GM18520 (cell line): ENCODE measurements around the gene TMC7.
"Not testable (repeated sequence)": the region's sequence is repeated elsewhere in the genome, so short reads cannot be mapped to it uniquely, and the experiment has no call there.

ENCODE experiments used
- ATAC-seq: cut with Tn5 transposase; IDR thresholded peaks from one replicate; pipeline ENCODE4 v1.9.1; 2021; ENCODE audit not compliant: unreplicated experiment

Gene TMC7

GRCh38 chr16:18975109-18975508 is 8.6 kb upstream of the TMC7 start:
- no peak for ATAC-seq

- no peak for ATAC-seq
Observed at GRCh38 chr16:18979936-18980335, 3.8 kb upstream of the TMC7 start.

DNA sequence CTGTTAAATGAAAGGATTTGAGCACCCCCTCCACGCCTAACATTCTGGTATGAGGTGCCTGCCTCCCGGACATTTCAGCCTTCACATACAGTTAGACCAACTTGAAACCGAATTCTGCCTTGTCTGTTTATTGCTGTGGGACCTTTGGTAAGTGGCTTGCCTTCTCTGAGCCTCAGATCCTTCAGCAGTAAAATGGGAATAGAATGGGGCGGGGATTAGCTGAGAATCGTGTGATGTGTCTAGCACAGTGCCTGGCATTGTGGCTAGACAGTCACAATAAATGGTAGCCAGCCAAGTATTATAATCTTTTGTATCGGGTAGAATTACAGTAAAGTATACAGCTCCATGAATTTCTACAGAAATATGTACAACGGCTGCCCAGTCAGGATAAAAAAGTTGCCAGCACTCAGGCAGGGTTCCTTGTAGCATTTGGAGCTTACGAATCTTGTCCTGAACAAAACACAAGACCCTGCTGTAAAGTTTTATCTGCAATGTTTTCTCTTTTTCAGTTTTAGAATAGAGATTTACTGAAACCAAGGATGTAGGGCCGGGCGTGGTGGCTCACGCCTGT is 786 bp downstream of the TMC7 start:
- ATAC-seq: no peak

DNA sequence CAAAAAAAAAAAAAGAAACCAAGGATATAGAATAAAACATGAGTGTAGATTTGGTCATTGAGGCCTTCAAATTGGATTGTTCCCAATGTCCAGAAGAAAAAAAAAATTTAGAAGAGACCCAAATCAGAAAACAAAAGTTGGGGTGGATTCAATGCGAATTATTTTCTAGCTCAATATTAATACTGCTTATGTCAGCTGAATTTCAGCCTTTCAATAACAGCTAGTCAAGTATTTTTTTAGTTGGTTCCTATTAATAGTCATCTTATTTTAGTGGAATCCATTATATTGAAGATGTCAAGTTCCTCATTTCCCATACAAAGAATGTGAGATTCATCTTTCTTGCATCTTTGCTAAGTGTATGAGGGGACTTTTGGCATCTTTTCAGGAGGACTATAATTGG is 1.5 kb downstream of the TMC7 start:
- not testable (repeated sequence) for ATAC-seq

- ATAC-seq: not testable (repeated sequence)
Observed at GRCh38 chr16:18991731-18992130, 8.0 kb downstream of the TMC7 start.

- not testable (repeated sequence) for ATAC-seq
Observed at GRCh38 chr16:18993531-18993930, 9.8 kb downstream of the TMC7 start.

GRCh38 chr16:18994181-18994580 is 10.4 kb downstream of the TMC7 start:
- not testable (repeated sequence) for ATAC-seq

GRCh38 chr16:18995406-18995805 is 11.7 kb downstream of the TMC7 start:
- ATAC-seq: not testable (repeated sequence)

- ATAC-seq: not testable (repeated sequence)
Observed at GRCh38 chr16:18996536-18996935, 12.8 kb downstream of the TMC7 start.

DNA sequence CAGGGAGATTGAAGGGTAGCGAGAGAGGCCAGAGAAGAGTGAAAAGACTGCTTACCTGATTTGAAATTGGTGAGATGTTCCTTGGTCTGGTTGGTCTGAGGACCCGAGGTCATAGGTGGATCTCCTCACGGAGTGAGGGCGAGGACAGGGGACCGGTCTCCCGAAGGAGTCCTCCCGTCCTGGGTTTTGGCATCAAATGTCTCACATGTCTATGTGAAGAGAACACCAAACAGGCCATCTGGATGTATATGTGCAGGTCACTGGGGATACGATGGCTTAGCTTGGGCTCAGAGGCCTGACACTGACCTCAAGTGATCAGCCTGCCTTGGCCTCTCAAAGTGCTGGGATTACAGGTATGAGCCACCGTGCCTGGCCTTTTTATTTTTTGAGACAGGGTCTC is 13.3 kb downstream of the TMC7 start:
- ATAC-seq: not testable (repeated sequence)

DNA sequence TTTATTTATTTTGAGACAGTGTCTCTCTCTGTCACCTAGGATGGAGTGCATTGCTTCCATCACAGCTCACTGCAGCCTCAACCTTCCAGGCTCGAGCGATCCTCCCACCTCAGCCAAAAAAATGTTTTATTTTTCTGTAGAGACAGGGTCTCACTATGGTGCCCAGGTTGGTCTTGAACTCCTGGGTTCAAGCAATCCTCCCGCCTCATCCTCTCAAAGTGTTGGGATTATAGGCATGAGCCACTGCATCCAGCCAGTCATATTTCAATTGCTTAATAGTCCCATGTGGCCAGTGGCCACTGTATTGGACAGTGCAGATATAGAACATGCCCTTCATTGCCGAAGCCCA is 15.3 kb downstream of the TMC7 start:
- no peak for ATAC-seq

DNA sequence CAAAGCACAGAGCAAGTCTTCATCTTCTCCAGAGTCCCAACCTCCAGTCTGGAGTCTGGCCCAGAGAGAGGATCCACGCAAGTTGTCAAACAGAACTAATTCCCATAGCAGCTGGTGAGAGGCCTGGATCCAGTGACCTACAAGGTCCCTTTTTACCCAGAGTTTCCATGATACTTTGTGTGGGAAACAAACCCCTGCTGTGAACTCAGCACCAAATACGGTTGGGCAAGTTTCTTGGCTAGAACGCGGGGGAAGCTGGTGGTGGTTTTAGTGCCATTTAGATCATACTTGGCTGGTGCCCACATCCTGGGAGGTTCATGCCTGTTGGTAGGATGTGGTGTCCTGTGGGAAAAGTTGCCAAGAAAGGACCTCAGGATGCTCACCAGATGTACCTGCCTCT is 18.1 kb downstream of the TMC7 start:
- ATAC-seq: no peak

DNA sequence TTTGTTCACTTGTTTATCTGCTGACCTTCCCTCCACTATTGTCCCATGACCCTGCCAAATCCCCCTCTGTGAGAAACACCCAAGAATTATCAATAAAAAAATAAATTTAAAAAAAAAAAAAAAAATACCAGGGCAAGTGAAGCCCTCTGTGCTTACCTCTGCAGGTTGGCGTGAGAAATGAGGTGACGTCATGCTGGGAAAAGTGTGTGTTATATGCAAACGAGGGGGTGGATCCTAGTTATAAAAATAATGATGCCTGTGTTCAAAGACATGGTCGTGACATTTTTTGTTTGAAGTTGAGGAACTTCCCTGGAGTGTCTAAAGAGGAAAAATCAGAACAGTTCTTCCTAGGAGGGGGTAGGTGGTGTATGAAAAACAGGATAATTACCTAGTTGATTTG is 20.2 kb downstream of the TMC7 start:
- ATAC-seq: no peak

- ATAC-seq: no peak
Observed at GRCh38 chr16:19005561-19006445, 22.1 kb downstream of the TMC7 start.

DNA sequence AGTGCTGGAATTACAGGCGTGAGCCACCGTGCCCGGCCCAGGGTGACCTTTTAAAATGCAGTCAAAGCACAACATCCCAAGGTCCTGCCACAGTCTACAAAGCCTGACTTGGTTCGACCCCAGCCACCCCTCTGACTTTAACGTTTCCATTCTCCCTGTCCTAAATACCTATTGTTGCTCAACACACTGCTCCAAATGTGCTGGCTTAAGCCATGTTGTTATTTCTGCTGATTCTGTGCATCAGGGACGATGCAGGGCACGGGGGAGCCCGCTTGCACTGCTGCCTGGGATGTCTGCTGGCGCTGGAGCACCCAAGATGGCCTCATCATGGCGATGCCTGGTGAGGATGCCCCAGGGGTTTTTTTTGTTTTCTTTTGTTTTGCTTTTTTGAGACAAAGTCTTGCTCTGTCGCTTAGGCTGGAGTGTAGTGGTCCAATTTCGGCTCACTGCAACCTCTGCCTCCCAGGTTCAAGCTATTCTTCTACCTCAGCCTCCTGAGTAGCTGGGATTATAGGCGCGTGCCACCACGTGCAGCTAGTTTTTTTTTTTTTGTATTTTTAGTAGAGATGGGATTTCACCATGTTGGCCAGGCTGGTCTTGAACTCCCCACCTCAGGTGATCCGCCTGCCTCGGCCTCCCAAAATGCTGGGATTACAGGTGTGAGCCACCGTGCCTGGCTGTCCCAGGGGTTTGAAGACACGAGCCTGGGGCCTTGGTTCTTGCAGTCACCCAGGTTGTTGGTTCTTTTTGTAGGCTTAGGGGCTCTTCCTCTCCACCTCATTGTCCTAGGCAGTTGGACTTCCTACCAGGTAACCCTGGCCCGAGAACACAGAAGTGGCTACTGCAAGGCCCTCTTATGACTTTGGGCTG is 22.9 kb downstream of the TMC7 start:
- ATAC-seq: no peak

DNA sequence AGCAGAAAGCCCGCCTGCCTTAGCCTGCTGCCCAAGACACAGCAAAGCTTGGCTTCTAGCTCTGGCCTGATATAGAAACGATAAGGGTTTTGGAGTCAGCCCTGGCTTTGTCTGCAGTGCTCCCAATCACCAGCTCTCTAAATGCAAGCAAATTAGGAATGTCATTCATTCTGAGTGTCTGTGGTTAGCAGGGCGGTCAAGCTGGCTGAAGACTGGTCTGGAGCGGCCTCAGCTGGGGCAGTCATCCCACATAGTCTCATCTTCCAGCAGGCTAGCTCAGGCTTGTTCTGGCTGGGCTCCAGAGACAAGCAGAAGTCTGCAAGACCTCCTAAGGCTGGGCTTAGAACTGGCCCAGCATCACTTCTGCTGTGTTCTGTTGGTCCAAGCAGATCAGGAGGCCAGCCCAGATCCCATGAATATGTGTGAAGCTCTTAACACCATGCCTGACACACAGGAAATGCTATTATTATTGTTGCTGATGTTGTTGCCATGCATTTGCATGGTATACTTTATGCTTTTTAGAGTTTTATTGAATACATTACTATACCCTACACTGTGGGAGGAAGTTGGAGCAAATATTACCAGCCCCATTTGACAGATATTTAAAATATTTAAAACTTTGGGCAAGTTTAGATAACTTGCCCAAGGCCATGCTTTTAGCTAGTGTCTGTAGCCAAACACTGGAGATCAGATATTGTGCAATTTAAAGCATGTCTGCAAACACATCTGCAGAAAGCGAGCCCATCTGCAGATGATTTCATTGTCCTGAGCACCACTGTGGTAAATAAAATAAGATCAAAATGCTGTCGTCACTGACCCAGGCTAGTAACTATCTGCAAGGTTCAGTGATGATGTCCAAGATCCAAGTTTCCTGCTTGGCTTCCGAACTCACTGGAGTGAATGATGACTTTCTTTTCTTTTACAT is 24.8 kb downstream of the TMC7 start:
- ATAC-seq: no peak

- ATAC-seq: no peak
Observed at GRCh38 chr16:19011169-19011731, 27.5 kb downstream of the TMC7 start.

- no peak for ATAC-seq
Observed at GRCh38 chr16:19014461-19014860, 30.7 kb downstream of the TMC7 start.

- ATAC-seq: no peak
Observed at GRCh38 chr16:19017179-19017578, 33.4 kb downstream of the TMC7 start.

DNA sequence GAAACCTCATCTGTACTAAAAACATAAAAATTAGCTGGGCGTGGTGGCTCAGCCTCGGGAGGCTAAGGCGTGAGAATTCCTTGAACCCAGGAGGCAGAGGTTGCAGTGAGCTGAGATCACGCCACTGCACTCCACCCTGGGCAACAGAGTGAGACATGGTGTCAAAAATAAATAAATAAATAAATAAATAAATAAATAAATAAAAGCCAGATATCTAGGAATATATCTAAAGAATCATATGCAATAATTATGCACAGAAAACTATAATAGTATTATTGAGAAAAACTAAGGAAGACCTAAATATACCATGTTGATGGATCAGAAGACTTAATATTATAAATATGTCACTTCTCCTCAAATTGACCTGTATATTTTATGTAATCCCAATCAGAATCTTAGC is 37.0 kb downstream of the TMC7 start:
- ATAC-seq: no peak
